DOHH2 (cell line): ENCODE data around the gene MEF2B.

Experiments used
- H3F3A ChIP-seq: fragments of 200-600 bp; sonication (generic), shearing (Covaris generic); 2 replicates; pipeline ENCODE4 v1.6.0; 2016; ENCODE audit warnings: antibody characterized with exemption, mild to moderate bottlenecking; ENCODE audit not compliant: control insufficient read depth, insufficient read depth
- H3K27ac ChIP-seq: fragments of 200-600 bp; sonication (generic); 2 replicates; pipeline ENCODE4 v1.5.1; 2014; ENCODE audit warnings: low read depth, mild to moderate bottlenecking, low read length, moderate library complexity
- H3K27me3 ChIP-seq: fragments of 200-600 bp; sonication (generic); 2 replicates; pipeline ENCODE4 v1.6.1; 2014; ENCODE audit warnings: mild to moderate bottlenecking, low read length, mixed read lengths; ENCODE audit not compliant: control insufficient read depth
- H3K36me3 ChIP-seq: fragments of 200-600 bp; sonication (generic); 2 replicates; pipeline ENCODE4 v1.6.1; 2014; ENCODE audit warnings: mild to moderate bottlenecking, low read length, moderate library complexity, mixed read lengths; ENCODE audit not compliant: control insufficient read depth
- H3K4me1 ChIP-seq: fragments of 200-600 bp; sonication (generic); 2 replicates; pipeline ENCODE4 v1.6.1; 2014; ENCODE audit warnings: mild to moderate bottlenecking, low read length, mixed read lengths; ENCODE audit not compliant: control insufficient read depth
- H3K4me2 ChIP-seq: fragments of 200-600 bp; sonication (generic); 2 replicates; pipeline ENCODE4 v1.6.0; 2014; ENCODE audit warnings: mild to moderate bottlenecking, low read length, moderate library complexity
- H3K4me3 ChIP-seq: fragments of 200-600 bp; sonication (generic); 2 replicates; pipeline ENCODE4 v1.5.1; 2014; ENCODE audit warnings: mild to moderate bottlenecking, low read length, mixed read lengths
- H3K79me2 ChIP-seq: fragments of 200-600 bp; sonication (generic); 2 replicates; pipeline ENCODE4 v1.6.1; 2014; ENCODE audit warnings: mild to moderate bottlenecking, low read length, mixed read lengths; ENCODE audit not compliant: control insufficient read depth
- H3K9me2 ChIP-seq: fragments of 200-600 bp; sonication (generic); replicated peaks from 2 replicates; pipeline ENCODE4 v1.6.1; 2014; ENCODE audit warnings: mild to moderate bottlenecking, low read length, mixed read lengths; ENCODE audit not compliant: control insufficient read depth
- H3K9me3 ChIP-seq: fragments of 200-600 bp; sonication (generic); 2 replicates; pipeline ENCODE4 v1.6.1; 2014; ENCODE audit warnings: antibody characterized with exemption, low read length, mixed read lengths; ENCODE audit not compliant: control insufficient read depth, insufficient read depth
- H4K20me1 ChIP-seq: fragments of 200-600 bp; sonication (generic); 2 replicates; pipeline ENCODE4 v1.6.0; 2014; ENCODE audit warnings: low read depth, mild to moderate bottlenecking, antibody characterized with exemption, low read length, moderate library complexity; ENCODE audit not compliant: control insufficient read depth, insufficient read depth
- EZH2phosphoT487 ChIP-seq: fragments of 200-600 bp; sonication (generic); IDR thresholded peaks from 2 replicates; pipeline ENCODE4 v1.6.1; 2017; ENCODE audit warnings: borderline replicate concordance, mild to moderate bottlenecking, antibody characterized with exemption, low read length, moderate library complexity, mixed read lengths
- TF ChIP-seq, protein P1 (sequence below): fragments of 200-600 bp; sonication (generic); IDR thresholded peaks from one replicate; pipeline ENCODE4 v1.5.1; 2014; ENCODE audit warnings: antibody characterized with exemption, mild to moderate bottlenecking, low read depth, low read length; ENCODE audit not compliant: poor library complexity, severe bottlenecking

The MEF2B gene

GRCh38 chr19:19155495-19156219 lies 14.4 kb downstream of the MEF2B start:
- Histone ChIP-seq H3K36me3 (peaks cover 77% of the 10 kb centered on the region), H3K4me2 (peak overlapping the region; percentile 91), H3K79me2 (peaks cover 79% of the 10 kb centered on the region), H3K4me3 (peak overlapping the region; percentile 70), H3K9me2 (no peaks in the 10 kb centered on the region), H4K20me1 (peaks cover 4% of the 10 kb centered on the region; the same call in 1 of the 2 replicates), H3F3A (peaks cover 61% of the 10 kb centered on the region), H3K4me1 (peaks cover 91% of the 10 kb centered on the region), H3K27ac (peak overlapping the region; percentile 97), H3K9me3 (no peaks in the 10 kb centered on the region), H3K27me3 (no peaks in the 10 kb centered on the region)
- TF ChIP-seq, protein P1, sequence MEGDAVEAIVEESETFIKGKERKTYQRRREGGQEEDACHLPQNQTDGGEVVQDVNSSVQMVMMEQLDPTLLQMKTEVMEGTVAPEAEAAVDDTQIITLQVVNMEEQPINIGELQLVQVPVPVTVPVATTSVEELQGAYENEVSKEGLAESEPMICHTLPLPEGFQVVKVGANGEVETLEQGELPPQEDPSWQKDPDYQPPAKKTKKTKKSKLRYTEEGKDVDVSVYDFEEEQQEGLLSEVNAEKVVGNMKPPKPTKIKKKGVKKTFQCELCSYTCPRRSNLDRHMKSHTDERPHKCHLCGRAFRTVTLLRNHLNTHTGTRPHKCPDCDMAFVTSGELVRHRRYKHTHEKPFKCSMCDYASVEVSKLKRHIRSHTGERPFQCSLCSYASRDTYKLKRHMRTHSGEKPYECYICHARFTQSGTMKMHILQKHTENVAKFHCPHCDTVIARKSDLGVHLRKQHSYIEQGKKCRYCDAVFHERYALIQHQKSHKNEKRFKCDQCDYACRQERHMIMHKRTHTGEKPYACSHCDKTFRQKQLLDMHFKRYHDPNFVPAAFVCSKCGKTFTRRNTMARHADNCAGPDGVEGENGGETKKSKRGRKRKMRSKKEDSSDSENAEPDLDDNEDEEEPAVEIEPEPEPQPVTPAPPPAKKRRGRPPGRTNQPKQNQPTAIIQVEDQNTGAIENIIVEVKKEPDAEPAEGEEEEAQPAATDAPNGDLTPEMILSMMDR = no peak
- no peak for TF ChIP-seq EZH2phosphoT487

DNA sequence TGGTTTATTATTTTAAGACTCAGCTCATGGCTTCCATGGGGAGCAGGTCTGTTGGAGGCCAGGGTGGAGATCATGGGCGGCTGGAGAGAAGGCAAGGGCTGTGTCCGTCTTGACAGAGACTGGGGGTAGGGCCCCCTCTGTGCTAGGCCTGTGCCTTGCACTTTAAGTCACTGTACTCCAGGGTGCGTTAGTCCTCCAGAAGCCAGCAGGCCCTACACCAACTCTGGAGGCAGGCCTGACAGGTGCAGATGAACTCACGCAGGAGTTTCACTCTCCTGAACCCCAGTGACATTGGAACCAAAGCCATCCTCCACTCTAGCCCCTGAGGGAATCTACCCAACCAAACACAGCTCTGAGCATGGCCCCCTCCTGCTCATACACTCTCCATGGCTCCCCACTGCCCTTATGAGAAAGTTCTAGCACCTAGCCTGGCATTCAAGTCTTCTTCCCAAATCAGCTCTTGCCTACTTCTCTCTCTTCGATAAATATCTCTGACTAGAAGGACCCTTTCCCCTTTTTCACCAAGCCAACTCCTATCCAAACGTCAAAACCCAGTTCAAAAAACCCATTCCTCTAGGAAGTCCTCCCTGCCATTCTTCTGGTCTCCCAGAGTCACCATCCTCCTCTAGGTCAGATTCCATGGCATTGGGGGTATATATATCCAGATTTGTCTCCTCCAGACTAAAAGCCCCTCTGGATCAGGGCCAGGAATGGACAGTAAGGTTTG lies 15.1 kb downstream of the MEF2B start:
- H3K4me2 ChIP-seq = peak overlapping the region; percentile 91
- peaks cover 60% of the 10 kb centered on the region for H3F3A ChIP-seq
- no peaks in the 10 kb centered on the region for H3K27me3 ChIP-seq
- H3K9me3 ChIP-seq = no peaks in the 10 kb centered on the region
- H3K36me3 ChIP-seq = peaks cover 78% of the 10 kb centered on the region
- H4K20me1 ChIP-seq = peaks cover 6% of the 10 kb centered on the region; the same call in 1 of the 2 replicates
- H3K27ac ChIP-seq = peak overlapping the region; percentile 97
- peak overlapping the region; percentile 70 for H3K4me3 ChIP-seq
- H3K4me1 ChIP-seq = peaks cover 88% of the 10 kb centered on the region
- TF ChIP-seq EZH2phosphoT487 = no peak
- TF ChIP-seq, protein P1 = peak; percentile 63
- no peaks in the 10 kb centered on the region for H3K9me2 ChIP-seq
- peaks cover 77% of the 10 kb centered on the region for H3K79me2 ChIP-seq

DNA sequence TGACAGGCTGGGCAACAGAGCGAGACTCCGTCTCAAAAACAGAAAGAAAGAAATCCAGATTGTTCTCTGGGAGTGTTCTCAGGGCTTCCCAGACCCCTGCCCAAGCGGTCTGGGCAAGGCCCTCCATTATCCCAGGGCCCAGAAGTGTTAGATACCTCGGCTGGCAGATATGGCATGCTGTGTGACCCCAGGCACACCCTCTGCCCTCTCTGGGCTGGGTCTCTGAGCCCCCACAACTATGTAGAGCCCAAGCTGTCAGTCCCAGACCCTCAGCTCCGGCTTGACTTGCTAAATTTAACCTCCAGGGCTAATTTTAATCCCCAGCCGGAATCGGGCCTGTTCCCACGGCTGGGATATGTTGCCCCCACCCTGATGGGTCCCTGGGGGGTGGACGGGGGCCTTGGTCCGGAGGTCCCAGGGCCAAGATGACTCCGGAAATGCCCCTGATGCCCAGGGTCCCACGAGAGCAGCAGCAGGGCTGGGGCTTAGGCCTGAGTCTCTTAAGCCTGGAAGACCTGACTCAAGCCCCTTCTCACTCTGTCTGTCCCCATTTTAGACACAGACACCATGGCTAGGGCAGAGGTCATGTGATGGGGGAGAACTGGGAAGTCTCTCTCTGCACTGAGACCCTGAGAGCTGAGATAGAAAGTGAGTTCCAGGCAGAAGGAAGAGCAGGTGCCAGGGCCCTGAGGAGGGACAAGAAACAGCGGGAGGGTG lies 17.2 kb downstream of the MEF2B start:
- peaks cover 82% of the 10 kb centered on the region for H3K36me3 ChIP-seq
- no peak for TF ChIP-seq EZH2phosphoT487
- TF ChIP-seq, protein P1 = no peak
- H3K27ac ChIP-seq = peak overlapping the region; percentile 97
- H4K20me1 ChIP-seq = peaks cover 6% of the 10 kb centered on the region; the same call in 1 of the 2 replicates
- H3K4me3 ChIP-seq = no peak overlapping the region
- peaks cover 64% of the 10 kb centered on the region for H3K79me2 ChIP-seq
- H3K9me3 ChIP-seq = no peaks in the 10 kb centered on the region
- H3K4me2 ChIP-seq = peak overlapping the region; percentile 29
- no peaks in the 10 kb centered on the region for H3K9me2 ChIP-seq
- H3K27me3 ChIP-seq = no peaks in the 10 kb centered on the region
- H3K4me1 ChIP-seq = peaks cover 84% of the 10 kb centered on the region
- peaks cover 55% of the 10 kb centered on the region for H3F3A ChIP-seq
